Measurements from ENCODE around the gene MAST4. TPM values are rescaled to one million over a fixed set of nuclear protein-coding genes. Genes with fewer than 3 reads are reported as not detected.

MAST4 gene
- total RNA-seq, 1 donor from 2014 or later, result 0.99 TPM

DNA sequence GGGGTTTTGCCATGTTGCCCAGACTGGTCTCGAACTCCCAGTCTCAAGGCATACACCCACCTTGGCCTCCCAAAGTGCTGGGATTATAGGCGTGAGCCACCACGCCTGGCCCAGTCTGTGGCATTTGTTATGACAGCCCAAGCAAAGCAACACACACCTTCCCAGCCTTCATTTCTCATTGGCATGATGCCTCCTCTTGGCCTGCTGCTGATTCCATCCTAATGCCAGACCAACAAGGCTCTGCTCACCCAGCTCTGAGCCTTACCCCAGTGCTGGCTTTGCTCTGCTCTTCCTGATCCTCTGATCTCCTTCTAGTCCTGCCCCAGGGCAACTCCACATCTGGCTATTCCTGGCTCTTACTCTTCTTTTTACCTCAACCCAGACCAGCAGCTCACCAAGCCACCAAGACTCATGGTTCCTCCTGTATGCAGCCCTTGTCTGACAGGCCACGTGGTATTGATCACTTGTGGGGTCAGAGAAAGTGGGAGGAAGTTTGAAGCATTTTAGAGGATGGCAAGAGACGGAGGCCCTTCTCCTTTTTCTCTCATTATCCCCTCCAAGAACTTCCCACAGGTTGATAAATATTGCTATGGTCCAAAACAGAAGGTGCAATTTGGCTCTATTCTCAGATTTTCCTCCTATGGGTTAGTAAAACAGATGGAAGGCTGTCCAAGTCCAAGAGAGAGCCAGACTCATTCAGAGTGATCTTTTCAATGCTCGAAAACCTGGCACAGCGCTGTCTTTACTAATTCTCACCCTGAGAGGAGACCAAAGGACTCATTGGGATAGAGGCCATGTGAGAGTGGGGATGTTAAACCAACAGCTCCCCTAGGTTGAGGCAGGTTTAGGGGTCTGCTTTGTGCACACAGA lies 599.4 kb downstream of the MAST4 start:
- H3K27ac ChIP-seq, result no peak overlapping the region
- H3K4me3 Mint-ChIP-seq, result no peak overlapping the region
- no peak overlapping the region for H2AFZ ChIP-seq (replicated peaks)
- H3K4me2 ChIP-seq, result no peak overlapping the region
- H3K27ac Mint-ChIP-seq, result no peak overlapping the region
- H3K4me1 Mint-ChIP-seq, result peaks cover 6% of the 10 kb centered on the region
- TF ChIP-seq, protein P1, sequence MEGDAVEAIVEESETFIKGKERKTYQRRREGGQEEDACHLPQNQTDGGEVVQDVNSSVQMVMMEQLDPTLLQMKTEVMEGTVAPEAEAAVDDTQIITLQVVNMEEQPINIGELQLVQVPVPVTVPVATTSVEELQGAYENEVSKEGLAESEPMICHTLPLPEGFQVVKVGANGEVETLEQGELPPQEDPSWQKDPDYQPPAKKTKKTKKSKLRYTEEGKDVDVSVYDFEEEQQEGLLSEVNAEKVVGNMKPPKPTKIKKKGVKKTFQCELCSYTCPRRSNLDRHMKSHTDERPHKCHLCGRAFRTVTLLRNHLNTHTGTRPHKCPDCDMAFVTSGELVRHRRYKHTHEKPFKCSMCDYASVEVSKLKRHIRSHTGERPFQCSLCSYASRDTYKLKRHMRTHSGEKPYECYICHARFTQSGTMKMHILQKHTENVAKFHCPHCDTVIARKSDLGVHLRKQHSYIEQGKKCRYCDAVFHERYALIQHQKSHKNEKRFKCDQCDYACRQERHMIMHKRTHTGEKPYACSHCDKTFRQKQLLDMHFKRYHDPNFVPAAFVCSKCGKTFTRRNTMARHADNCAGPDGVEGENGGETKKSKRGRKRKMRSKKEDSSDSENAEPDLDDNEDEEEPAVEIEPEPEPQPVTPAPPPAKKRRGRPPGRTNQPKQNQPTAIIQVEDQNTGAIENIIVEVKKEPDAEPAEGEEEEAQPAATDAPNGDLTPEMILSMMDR (IDR thresholded peaks at IDR 0.05), result no peak
- TF ChIP-seq EZH2 (IDR thresholded peaks at IDR 0.05) (no peak), EZH2phosphoT487 (IDR thresholded peaks at IDR 0.05) (no peak)
- peaks cover 4% of the 10 kb centered on the region for H3K4me1 ChIP-seq
- no peaks in the 10 kb centered on the region for H4K20me1 ChIP-seq (ENCODE audit: low read depth)
- DNase-seq (ENCODE audit: low spot score), result no peak
- H3K79me2 ChIP-seq (ENCODE audit: low read depth), result no peaks in the 10 kb centered on the region
- H3K27me3 Mint-ChIP-seq (ENCODE audit: insufficient read depth, low read depth), result peaks cover 3% of the 10 kb centered on the region
- H3K9me3 ChIP-seq (ENCODE audit: low read depth), result no peaks in the 10 kb centered on the region
- H3K9ac ChIP-seq, result no peak overlapping the region
- no peaks in the 10 kb centered on the region for H3K36me3 Mint-ChIP-seq
- H3K4me3 ChIP-seq, result no peak overlapping the region
- peaks cover 5% of the 10 kb centered on the region for H3F3A ChIP-seq (ENCODE audit: low read depth)
- no peaks in the 10 kb centered on the region for H3K36me3 ChIP-seq
- no peaks in the 10 kb centered on the region for H3K27me3 ChIP-seq
- H3K9me3 Mint-ChIP-seq, result peaks cover 14% of the 10 kb centered on the region

DNA sequence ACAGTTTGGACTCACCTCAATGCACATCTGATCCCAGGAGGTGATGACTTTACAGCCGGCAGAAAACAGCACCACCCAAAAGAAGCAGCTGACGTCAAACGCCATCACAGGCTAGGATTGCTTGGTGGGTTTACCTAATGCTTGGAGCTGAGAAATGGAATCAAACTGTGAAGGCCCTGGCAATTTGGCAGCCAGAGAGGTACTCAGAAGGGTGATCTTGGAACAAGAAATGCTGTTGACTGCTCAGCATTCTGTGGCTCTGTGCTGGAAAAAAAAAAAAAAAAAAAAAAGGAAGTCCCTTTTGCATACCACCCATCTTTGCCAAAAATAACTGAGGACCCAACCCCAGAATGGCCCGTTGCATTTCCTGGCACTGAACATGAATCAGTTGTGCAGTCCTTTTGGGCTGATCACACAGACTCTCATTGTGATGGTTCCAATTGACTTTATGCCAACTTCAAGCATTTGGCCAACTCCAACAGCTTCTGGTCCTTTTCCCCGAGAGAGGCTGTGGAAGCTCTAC lies 600.4 kb downstream of the MAST4 start, which contains the start of gene CD180:
CD180 (minus strand) TSS at position 263 of the 523 bp plus-strand sequence; CDS start at position 105, 158 bp downstream.
- Mint-ChIP-seq H3K27ac (no peak within 1 kb of the TSS), H3K4me3 (no peak within 1 kb of the TSS), H3K4me1 (peaks cover 6% of the 10 kb centered on the region), H3K9me3 (peaks cover 16% of the 10 kb centered on the region), H3K36me3 (no peaks in the 10 kb centered on the region), H3K27me3 (ENCODE audit: insufficient read depth, low read depth) (peaks cover 3% of the 10 kb centered on the region)
- H2AFZ ChIP-seq (replicated peaks), result no peak within 1 kb of the TSS
- no peaks in the 10 kb centered on the region for H3K4me1 ChIP-seq
- no peaks in the 10 kb centered on the region for H3K79me2 ChIP-seq (ENCODE audit: low read depth)
- no peaks in the 10 kb centered on the region for H3K9me3 ChIP-seq (ENCODE audit: low read depth)
- TF ChIP-seq EZH2 (IDR thresholded peaks at IDR 0.05) (no peak), EZH2phosphoT487 (IDR thresholded peaks at IDR 0.05) (no peak)
- TF ChIP-seq, protein P1 (IDR thresholded peaks at IDR 0.05), result no peak
- no peaks in the 10 kb centered on the region for H3F3A ChIP-seq (ENCODE audit: low read depth)
- H3K4me2 ChIP-seq, result no peak within 1 kb of the TSS
- no peak within 1 kb of the TSS for H3K9ac ChIP-seq
- H4K20me1 ChIP-seq (ENCODE audit: low read depth), result no peaks in the 10 kb centered on the region
- no peak within 1 kb of the TSS for H3K27ac ChIP-seq
- no peak within 1 kb of the TSS for H3K4me3 ChIP-seq
- H3K27me3 ChIP-seq, result no peaks in the 10 kb centered on the region
- DNase-seq (ENCODE audit: low spot score), result no peak
- H3K36me3 ChIP-seq, result no peaks in the 10 kb centered on the region

DNA sequence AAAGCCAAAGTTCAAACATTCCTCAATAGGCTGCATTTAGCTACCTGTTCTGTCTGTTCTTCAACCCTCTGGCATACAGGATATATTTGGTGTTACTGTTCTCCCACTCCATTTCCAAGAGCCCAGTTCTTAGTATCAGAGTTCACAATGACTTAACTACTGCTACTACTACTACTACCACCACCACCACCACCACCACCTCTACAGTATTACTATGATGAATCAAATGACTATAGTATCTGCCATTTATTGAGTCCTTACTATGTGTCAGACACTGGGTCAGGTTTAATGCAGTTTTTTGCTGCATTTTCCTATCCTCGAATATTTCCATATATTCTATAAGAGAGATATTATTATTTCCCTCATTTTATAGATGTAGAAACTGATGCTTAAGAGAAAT lies 601.3 kb downstream of the MAST4 start:
- Histone ChIP-seq H3K27me3 (no peaks in the 10 kb centered on the region), H3F3A (ENCODE audit: low read depth) (no peaks in the 10 kb centered on the region), H3K27ac (no peak overlapping the region), H3K4me3 (no peak overlapping the region), H2AFZ (replicated peaks) (no peak overlapping the region), H3K9me3 (ENCODE audit: low read depth) (no peaks in the 10 kb centered on the region), H3K4me1 (no peaks in the 10 kb centered on the region), H4K20me1 (ENCODE audit: low read depth) (no peaks in the 10 kb centered on the region), H3K4me2 (no peak overlapping the region), H3K9ac (no peak overlapping the region), H3K79me2 (ENCODE audit: low read depth) (no peaks in the 10 kb centered on the region), H3K36me3 (no peaks in the 10 kb centered on the region)
- Mint-ChIP-seq H3K27ac (no peak overlapping the region), H3K27me3 (ENCODE audit: insufficient read depth, low read depth) (peaks cover 3% of the 10 kb centered on the region), H3K4me3 (no peak overlapping the region), H3K9me3 (peaks cover 9% of the 10 kb centered on the region), H3K4me1 (peaks cover 3% of the 10 kb centered on the region), H3K36me3 (no peaks in the 10 kb centered on the region)
- no peak for DNase-seq (ENCODE audit: low spot score)
- TF ChIP-seq EZH2phosphoT487 (IDR thresholded peaks at IDR 0.05) (no peak), EZH2 (IDR thresholded peaks at IDR 0.05) (no peak)
- TF ChIP-seq, protein P1 (IDR thresholded peaks at IDR 0.05), result no peak

All from neural progenitor cell (in vitro differentiated cells).